ENCODE results near the gene DCLK2. TPM values are rescaled to one million over a fixed set of nuclear protein-coding genes. Genes with fewer than 3 reads are reported as not detected.

DCLK2 gene
- total and polyA plus RNA-seq, 2 of the 8 experiments (the other 6 are each of a cell fraction or from before 2014, with no cell fraction given), result 0.32 to 0.37 TPM

DNA sequence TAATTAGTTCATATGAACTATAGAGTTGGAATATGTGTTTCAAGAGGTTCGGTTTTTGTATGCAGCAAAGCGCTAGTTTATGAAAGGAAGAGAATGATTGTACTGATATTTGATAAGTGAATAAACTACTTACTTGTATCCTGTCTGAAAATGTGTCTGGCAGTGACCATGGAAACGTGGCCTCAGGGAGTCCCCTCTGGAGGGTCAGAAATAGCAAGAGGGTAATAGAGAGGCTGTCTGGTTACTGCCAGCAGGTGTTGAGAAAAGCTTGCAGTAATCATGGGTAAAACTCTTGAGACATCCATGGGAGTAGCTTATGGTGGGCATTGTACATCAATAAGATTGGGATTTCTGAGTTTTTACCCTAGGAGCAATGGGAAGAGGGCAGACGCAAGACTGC, 77.1 kb downstream of the DCLK2 start (continued):
- TF ChIP-seq CHD7 (IDR thresholded peaks at IDR 0.05; ENCODE audit: insufficient replicate concordance, low read length), result no peak
- no peak for TF ChIP-seq ASH2L (IDR thresholded peaks at IDR 0.05; ENCODE audit: low read length)
- no peak for TF ChIP-seq EZH2 (IDR thresholded peaks at IDR 0.05; ENCODE audit: low read depth, low read length, severe bottlenecking)
- no peak for TF ChIP-seq TCF12 (IDR thresholded peaks at IDR 0.05; ENCODE audit: low read depth, low read length)
- TF ChIP-seq SUZ12 (IDR thresholded peaks at IDR 0.05; ENCODE audit: low read length), result no peak
- no peak for TF ChIP-seq ZNF274 (IDR thresholded peaks at IDR 0.05; ENCODE audit: borderline replicate concordance, extremely low read depth, low read length)
